HFF-Myc (cell line): ENCODE measurements around the gene SPSB1.
A peak's percentile ranks its signal among the peaks of the same experiment; 100 is the strongest.

Source experiments
- DNase-seq: peaks from one replicate; pipeline ENCODE4 v3.0.0-alpha.2; 2011; ENCODE audit warnings: low read depth; ENCODE audit errors: extremely low read depth
- H3K4me3 ChIP-seq: replicated peaks from 2 replicates; pipeline ENCODE4 v1.5.1; 2011; ENCODE audit warnings: low read depth, mild to moderate bottlenecking, control low read depth, low read length
- TF ChIP-seq, protein P1 (sequence below): IDR thresholded peaks from 2 replicates; pipeline ENCODE4 v1.5.1; 2012; ENCODE audit warnings: mild to moderate bottlenecking, low read depth, low read length, control low read depth; ENCODE audit errors: missing control alignments

The SPSB1 gene

DNA sequence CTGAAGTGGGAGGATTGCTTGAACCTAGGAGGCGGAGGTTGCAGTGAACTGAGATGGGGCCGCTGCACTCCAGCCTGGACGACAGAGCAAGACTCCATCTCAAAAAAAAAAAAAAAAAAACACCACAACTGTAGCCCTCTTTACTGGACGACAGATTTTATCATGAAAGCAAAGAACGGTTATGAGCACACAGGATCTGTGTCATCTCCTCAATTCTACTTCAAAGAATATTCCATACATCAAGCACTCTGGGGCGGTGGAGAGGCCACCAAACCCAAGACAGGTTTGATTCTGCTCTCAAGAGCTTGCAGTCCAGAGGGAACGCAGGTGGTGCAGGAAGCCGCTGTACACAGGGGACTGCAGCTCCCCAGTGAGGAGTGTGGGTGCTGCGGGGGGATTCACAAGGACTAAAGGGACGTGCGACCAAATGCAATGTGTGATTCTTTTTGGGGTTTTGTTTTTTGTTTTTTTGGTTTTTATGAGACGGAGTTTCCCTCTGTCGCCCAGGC is 110.1 kb downstream of the SPSB1 start:
- TF ChIP-seq, protein P1, sequence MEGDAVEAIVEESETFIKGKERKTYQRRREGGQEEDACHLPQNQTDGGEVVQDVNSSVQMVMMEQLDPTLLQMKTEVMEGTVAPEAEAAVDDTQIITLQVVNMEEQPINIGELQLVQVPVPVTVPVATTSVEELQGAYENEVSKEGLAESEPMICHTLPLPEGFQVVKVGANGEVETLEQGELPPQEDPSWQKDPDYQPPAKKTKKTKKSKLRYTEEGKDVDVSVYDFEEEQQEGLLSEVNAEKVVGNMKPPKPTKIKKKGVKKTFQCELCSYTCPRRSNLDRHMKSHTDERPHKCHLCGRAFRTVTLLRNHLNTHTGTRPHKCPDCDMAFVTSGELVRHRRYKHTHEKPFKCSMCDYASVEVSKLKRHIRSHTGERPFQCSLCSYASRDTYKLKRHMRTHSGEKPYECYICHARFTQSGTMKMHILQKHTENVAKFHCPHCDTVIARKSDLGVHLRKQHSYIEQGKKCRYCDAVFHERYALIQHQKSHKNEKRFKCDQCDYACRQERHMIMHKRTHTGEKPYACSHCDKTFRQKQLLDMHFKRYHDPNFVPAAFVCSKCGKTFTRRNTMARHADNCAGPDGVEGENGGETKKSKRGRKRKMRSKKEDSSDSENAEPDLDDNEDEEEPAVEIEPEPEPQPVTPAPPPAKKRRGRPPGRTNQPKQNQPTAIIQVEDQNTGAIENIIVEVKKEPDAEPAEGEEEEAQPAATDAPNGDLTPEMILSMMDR: no peak
- no peak for DNase-seq
- H3K4me3 ChIP-seq: no peak overlapping the region

DNA sequence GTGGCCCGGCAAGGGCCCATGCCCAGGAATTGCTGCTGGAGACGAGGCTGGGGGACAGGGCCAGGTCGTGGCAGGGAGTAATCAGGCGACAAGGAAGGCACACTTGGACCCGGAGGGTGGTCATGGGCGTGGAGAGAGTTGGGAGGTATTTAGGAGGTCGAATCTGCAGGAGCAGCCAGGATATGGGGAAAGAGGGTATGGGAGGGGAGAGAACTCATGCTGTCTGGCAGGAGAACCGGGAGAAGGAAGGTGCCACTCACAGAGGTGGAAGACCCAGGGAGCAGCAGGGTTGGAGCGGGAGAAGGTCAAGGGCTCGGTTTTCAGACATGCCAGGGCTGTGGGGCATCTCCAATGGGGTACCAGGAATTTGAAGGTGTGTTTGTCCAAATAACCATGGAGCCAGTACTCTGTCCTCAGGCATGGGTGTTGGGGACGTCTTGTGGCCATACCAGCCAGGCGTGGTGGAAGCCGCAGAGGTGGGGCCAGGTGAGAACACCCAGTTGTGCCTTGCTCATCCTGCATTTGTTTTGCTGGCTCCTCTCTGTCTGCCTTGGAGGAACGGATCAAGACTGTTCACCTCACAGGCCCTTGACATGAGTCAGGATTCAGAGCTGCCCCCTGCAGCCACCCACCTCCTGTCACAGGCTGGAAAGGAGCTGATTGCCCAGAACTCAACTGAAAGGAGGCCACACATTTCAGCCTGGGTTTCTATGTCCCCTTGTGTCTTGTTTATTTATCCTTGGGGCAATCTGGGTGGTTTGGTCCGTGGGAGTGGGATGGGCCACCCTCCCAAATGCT is 111.6 kb downstream of the SPSB1 start:
- H3K4me3 ChIP-seq: no peak overlapping the region
- DNase-seq: no peak
- TF ChIP-seq, protein P1: no peak

GRCh38 chr1:9406111-9406510 is 113.4 kb downstream of the SPSB1 start:
- TF ChIP-seq, protein P1: no peak
- DNase-seq: no peak
- H3K4me3 ChIP-seq: no peak overlapping the region

DNA sequence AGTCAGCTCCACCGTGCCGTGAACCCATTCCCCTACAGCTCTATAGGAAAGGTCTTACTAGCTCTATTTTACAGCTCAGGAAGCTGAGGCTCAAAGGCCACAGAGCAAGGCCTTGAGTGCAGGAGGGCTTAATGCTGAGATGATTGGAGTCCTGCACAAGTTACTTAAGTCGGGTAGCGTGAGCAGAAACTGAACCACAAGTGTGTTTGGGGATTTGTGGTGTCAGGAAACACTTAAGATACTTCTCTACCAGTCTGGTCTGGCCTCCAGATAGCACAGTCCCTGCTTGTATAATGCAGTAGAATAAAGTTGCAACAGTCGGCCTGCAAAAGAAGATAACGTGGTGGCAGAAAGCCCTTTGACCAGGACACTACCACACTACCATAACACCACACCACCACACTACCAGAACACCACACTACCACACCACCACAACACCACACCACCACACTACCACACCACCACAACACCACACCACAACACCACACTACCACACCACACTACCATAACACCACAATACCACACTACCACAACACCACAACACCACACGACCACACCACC is 118.1 kb downstream of the SPSB1 start:
- TF ChIP-seq, protein P1: no peak
- DNase-seq: no peak

DNA sequence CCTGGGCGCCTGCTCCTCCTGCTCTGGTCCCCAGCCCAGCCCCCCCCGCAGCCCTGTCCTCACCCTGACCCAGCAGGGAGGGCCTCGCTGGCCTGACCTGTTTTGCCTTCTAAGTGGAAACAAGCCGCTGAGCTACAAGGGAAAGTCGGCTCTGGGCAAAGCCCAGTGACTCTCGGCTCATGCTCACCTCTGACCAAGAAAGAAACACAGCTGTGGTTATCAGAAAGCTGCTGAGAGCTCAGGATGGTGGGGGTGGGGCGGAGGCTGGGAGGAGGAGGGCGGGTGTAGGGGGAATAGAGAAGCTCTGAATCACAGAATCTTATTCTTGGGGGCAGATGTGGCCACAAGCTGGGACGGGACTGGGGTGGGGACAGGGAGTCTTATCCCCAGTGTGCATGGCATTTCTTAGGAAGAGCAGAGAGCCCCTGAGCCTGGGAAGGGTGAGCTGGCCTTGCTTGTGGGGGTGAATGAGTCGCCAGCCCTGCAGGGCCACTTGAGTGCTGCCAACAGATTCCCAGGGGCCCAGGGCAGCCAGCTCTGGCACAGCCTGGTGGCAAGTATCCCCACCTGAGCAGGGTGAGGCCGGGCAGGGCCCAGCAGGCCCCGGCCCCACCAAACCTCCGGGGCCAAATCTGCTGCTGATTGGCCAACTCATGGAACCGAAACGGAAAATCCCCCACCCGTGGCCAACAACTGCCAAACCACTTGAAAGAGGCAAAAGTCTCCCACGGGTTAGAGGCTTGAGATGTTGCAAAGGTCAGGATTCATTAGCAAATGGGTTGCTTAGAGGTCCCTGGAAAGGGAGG is 120.6 kb downstream of the SPSB1 start:
- DNase-seq: peak; percentile 55
- TF ChIP-seq, protein P1: no peak
- H3K4me3 ChIP-seq: no peak overlapping the region

More for the DNA sequence above, 118.1 kb downstream of the SPSB1 start:
- H3K4me3 ChIP-seq: no peak overlapping the region

DNA sequence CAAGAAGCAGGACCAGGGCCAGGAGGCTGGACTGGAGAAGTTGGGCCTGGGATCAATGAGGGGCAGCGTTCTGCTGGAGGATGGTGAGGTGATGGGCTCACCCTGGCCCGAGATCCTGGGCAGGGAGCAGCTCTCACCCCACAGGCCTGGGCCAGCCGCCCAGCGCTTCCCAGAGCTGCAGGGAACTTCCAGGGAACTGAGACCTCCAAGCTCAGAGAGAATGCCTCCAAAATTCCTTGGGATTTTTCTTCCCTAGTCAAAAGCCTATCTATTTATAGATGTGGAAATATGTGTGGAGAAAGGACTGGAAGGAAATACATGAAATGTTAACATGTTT is 121.2 kb downstream of the SPSB1 start:
- TF ChIP-seq, protein P1: no peak
- no peak overlapping the region for H3K4me3 ChIP-seq
- no peak for DNase-seq
